Mesendoderm (in vitro differentiated cells): ENCODE measurements around the gene ARFGAP3.

Source experiments
- DNase-seq: peaks from one replicate; pipeline ENCODE4 v3.0.0; 2013
- H2AK5ac ChIP-seq: 2 replicates; pipeline ENCODE4 v1.6.1; 2013; ENCODE audit warnings: low read length, inconsistent platforms
- H2BK120ac ChIP-seq: 2 replicates; pipeline ENCODE4 v1.6.1; 2013; ENCODE audit warnings: low read depth, mild to moderate bottlenecking, low read length, moderate library complexity, mixed read lengths
- H2BK15ac ChIP-seq: replicated peaks from 2 replicates; pipeline ENCODE4 v1.6.1; 2013; ENCODE audit warnings: low read depth, mild to moderate bottlenecking, moderate library complexity
- H2BK5ac ChIP-seq: 2 replicates; pipeline ENCODE4 v1.6.1; 2013; ENCODE audit warnings: low read length, inconsistent platforms
- H3K18ac ChIP-seq: 2 replicates; pipeline ENCODE4 v1.6.1; 2013; ENCODE audit warnings: mild to moderate bottlenecking, low read length, mixed read lengths
- H3K23ac ChIP-seq: one replicate; pipeline ENCODE4 v1.6.1; 2013; ENCODE audit warnings: low read length
- H3K27ac ChIP-seq: 2 replicates; pipeline ENCODE4 v1.5.1; 2013; ENCODE audit warnings: low read depth, mild to moderate bottlenecking, inconsistent platforms, low read length, moderate library complexity
- H3K27me3 ChIP-seq: 2 replicates; pipeline ENCODE4 v1.6.1; 2013; ENCODE audit warnings: low read length, control low read depth, mild to moderate bottlenecking, inconsistent platforms; ENCODE audit not compliant: insufficient read depth, poor library complexity
- H3K36me3 ChIP-seq: 2 replicates; pipeline ENCODE4 v1.6.1; 2013; ENCODE audit warnings: low read length, inconsistent platforms; ENCODE audit not compliant: control insufficient read depth, insufficient read depth
- H3K4ac ChIP-seq: one replicate; pipeline ENCODE4 v1.6.1; 2013; ENCODE audit warnings: low read depth, mild to moderate bottlenecking, low read length, moderate library complexity
- H3K4me1 ChIP-seq: 2 replicates; pipeline ENCODE4 v1.6.1; 2013; ENCODE audit warnings: low read depth, low read length, inconsistent platforms; ENCODE audit not compliant: control insufficient read depth
- H3K4me2 ChIP-seq: 2 replicates; pipeline ENCODE4 v1.6.1; 2013; ENCODE audit warnings: low read length
- H3K4me3 ChIP-seq: 2 replicates; pipeline ENCODE4 v1.5.1; 2013; ENCODE audit warnings: mild to moderate bottlenecking, low read length
- H3K56ac ChIP-seq: one replicate; pipeline ENCODE4 v1.6.1; 2013; ENCODE audit warnings: low read length
- H3K79me1 ChIP-seq: 2 replicates; pipeline ENCODE4 v1.6.1; 2013; ENCODE audit warnings: low read length, inconsistent platforms
- H3K79me2 ChIP-seq: 2 replicates; pipeline ENCODE4 v1.6.1; 2013; ENCODE audit warnings: mild to moderate bottlenecking, low read length; ENCODE audit not compliant: control insufficient read depth, insufficient read depth
- H3K9ac ChIP-seq: 2 replicates; pipeline ENCODE4 v1.6.1; 2013; ENCODE audit warnings: low read length, inconsistent platforms
- H4K5ac ChIP-seq: one replicate; pipeline ENCODE4 v1.6.1; 2013; ENCODE audit warnings: low read length
- H4K8ac ChIP-seq: one replicate; pipeline ENCODE4 v1.6.1; 2013; ENCODE audit warnings: low read depth, mild to moderate bottlenecking, control low read depth, low read length, moderate library complexity
- WGBS: extraction: QIAGEN DNeasy Blood & Tissue Kit; methylation state at CpG from one replicate; pipeline ENCODE4 v1.1.7; 2013; ENCODE audit warnings: low lambda C conversion rate, missing lambda C conversion rate; ENCODE audit not compliant: insufficient coverage; ENCODE audit errors: extremely low coverage; 5-methylcytosine and 5-hydroxymethylcytosine counted together

The ARFGAP3 gene

DNA sequence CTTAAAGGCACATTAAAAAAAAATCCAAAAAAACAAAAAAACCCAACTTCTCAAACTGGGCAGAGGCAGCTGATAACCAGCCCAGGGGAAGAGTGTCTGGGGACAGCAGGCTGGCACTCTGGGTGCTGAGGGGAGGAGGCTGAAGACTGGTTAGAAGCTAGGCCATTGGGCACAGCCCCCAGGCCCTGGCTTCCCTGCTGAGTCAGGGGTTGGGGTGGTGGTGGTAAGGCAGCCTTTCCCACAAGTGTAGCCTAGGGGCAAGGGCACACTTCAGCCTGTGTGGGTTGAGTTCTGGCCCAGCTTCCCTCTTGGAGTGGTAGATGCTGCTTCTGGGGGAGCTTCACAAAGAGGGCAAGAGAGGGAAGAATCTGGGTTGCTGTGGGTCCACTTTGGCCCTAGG lies 16.3 kb upstream of the ARFGAP3 start:
- Histone ChIP-seq H3K4me2 (no peak overlapping the region), H3K18ac (no peak overlapping the region), H2BK120ac (no peak overlapping the region), H3K4ac (no peak overlapping the region), H3K36me3 (peaks cover 7% of the 10 kb centered on the region), H2BK5ac (no peak overlapping the region), H3K23ac (no peak overlapping the region), H3K27ac (no peak overlapping the region), H2BK15ac (no peak overlapping the region), H3K56ac (no peak overlapping the region), H3K27me3 (no peaks in the 10 kb centered on the region), H4K5ac (no peak overlapping the region), H3K4me3 (no peak overlapping the region), H4K8ac (no peak overlapping the region), H2AK5ac (no peak overlapping the region), H3K4me1 (no peaks in the 10 kb centered on the region), H3K9ac (no peak overlapping the region), H3K79me2 (no peaks in the 10 kb centered on the region), H3K79me1 (no peaks in the 10 kb centered on the region)
- no peak for DNase-seq

GRCh38 chr22:42872821-42873220 lies 15.7 kb upstream of the ARFGAP3 start:
- no peak overlapping the region for H3K4me3 ChIP-seq
- no peaks in the 10 kb centered on the region for H3K27me3 ChIP-seq
- no peak overlapping the region for H4K8ac ChIP-seq
- no peaks in the 10 kb centered on the region for H3K79me2 ChIP-seq
- H3K27ac ChIP-seq = no peak overlapping the region
- H3K4ac ChIP-seq = no peak overlapping the region
- H2BK120ac ChIP-seq = no peak overlapping the region
- H3K23ac ChIP-seq = no peak overlapping the region
- no peak overlapping the region for H2BK15ac ChIP-seq
- no peak overlapping the region for H3K56ac ChIP-seq
- WGBS = no CpG with 5 or more reads among the region's 9 CpGs
- H3K36me3 ChIP-seq = peaks cover 7% of the 10 kb centered on the region
- H3K18ac ChIP-seq = no peak overlapping the region
- no peak overlapping the region for H2BK5ac ChIP-seq
- no peak overlapping the region for H3K4me2 ChIP-seq
- H3K79me1 ChIP-seq = no peaks in the 10 kb centered on the region
- no peak for DNase-seq
- H2AK5ac ChIP-seq = no peak overlapping the region
- H3K4me1 ChIP-seq = no peaks in the 10 kb centered on the region
- H3K9ac ChIP-seq = no peak overlapping the region
- no peak overlapping the region for H4K5ac ChIP-seq

DNA sequence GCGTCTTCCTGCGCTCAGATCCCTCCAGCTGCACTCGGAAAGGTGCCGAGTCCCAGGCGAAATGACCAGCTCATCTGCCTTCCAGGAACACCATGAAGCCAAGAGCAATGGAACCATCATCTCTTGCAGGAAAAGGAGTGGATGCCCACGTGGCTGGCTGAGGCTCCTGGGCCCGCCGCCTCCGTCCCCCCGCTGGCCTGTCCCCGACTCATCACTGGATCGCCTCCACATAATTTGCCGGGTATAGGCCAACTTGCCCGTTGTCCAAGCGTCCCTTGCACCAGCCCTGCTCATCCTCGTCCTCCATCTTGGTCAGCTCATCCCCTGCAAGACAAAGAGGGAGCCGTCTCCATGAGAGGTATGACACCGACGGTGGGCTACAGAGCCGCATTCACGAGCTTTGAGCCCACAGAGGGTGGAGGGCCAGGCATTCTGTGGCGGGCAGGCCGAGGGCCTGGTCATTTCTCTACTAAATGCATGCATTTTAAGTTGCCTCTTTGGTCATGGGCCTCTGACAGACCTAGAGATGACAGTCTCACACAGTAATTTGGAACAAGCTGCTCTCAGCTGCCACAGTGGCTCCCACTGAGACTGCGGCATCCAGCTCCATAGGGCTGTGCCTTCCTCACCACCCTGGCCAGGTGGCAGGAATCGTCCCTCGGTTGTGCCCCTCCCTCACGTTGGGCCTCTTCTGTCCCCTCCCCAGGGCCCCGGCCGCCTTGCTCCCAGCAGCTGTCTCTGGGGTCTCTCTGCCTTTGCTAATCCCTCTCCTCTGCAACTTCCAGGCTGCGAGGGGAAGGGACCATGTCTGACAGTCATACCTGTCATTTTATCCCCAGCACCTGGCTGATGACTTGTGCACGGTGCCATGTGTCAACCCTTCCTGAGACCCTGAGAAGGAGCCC lies 14.3 kb upstream of the ARFGAP3 start:
- Histone ChIP-seq H3K4ac (no peak overlapping the region), H3K79me1 (no peaks in the 10 kb centered on the region), H3K27me3 (no peaks in the 10 kb centered on the region), H3K4me3 (no peak overlapping the region), H3K56ac (no peak overlapping the region), H2BK15ac (no peak overlapping the region), H3K4me1 (no peaks in the 10 kb centered on the region), H3K18ac (no peak overlapping the region), H3K23ac (no peak overlapping the region), H3K9ac (no peak overlapping the region), H2BK120ac (no peak overlapping the region), H3K4me2 (no peak overlapping the region), H3K36me3 (peaks cover 4% of the 10 kb centered on the region), H2BK5ac (no peak overlapping the region), H3K79me2 (no peaks in the 10 kb centered on the region), H3K27ac (no peak overlapping the region), H2AK5ac (no peak overlapping the region), H4K5ac (no peak overlapping the region), H4K8ac (no peak overlapping the region)
- DNase-seq = no peak
- WGBS = no CpG with 5 or more reads among the region's 31 CpGs

- H3K27me3 ChIP-seq = no peaks in the 10 kb centered on the region
- no peak overlapping the region for H2AK5ac ChIP-seq
- no peak overlapping the region for H4K5ac ChIP-seq
- no peak overlapping the region for H3K9ac ChIP-seq
- H3K79me2 ChIP-seq = no peaks in the 10 kb centered on the region
- H3K4me1 ChIP-seq = no peaks in the 10 kb centered on the region
- H3K18ac ChIP-seq = no peak overlapping the region
- H4K8ac ChIP-seq = no peak overlapping the region
- H3K36me3 ChIP-seq = peaks cover 4% of the 10 kb centered on the region
- no CpG with 5 or more reads among the region's 33 CpGs for WGBS
- no peak overlapping the region for H2BK5ac ChIP-seq
- H3K79me1 ChIP-seq = no peaks in the 10 kb centered on the region
- no peak overlapping the region for H3K27ac ChIP-seq
- DNase-seq = no peak
- no peak overlapping the region for H3K23ac ChIP-seq
- no peak overlapping the region for H3K4me2 ChIP-seq
- H3K56ac ChIP-seq = no peak overlapping the region
- no peak overlapping the region for H3K4me3 ChIP-seq
- no peak overlapping the region for H2BK120ac ChIP-seq
- H2BK15ac ChIP-seq = no peak overlapping the region
- H3K4ac ChIP-seq = no peak overlapping the region
Observed at GRCh38 chr22:42869888-42870480, 12.9 kb upstream of the ARFGAP3 start.

DNA sequence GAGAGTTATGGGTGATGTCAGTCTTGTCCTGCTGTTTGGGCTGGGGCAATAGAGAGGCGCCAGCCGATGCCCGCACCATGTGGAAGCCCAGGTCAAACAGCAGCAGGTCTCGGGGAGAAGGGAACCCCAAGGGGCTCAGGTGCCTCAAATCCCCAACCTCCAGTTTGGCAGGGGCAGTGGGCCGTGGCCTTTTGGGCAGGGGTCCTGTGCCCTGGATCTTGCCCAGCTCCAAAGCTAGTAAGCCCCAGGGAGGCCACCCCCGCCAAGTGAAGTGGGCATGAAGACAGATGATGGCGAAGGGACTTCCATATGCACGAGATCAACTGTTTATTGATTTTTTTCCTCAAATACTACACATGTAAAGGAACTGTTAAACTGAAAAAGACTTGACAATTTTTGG lies 12.4 kb upstream of the ARFGAP3 start:
- H3K27me3 ChIP-seq = no peaks in the 10 kb centered on the region
- H3K4me2 ChIP-seq = no peak overlapping the region
- H4K5ac ChIP-seq = no peak overlapping the region
- H3K36me3 ChIP-seq = peaks cover 4% of the 10 kb centered on the region
- no peak overlapping the region for H3K23ac ChIP-seq
- no peaks in the 10 kb centered on the region for H3K79me1 ChIP-seq
- no peak overlapping the region for H2BK5ac ChIP-seq
- no peak for DNase-seq
- H2BK15ac ChIP-seq = no peak overlapping the region
- no peak overlapping the region for H3K4ac ChIP-seq
- no peak overlapping the region for H4K8ac ChIP-seq
- H2AK5ac ChIP-seq = no peak overlapping the region
- H3K4me3 ChIP-seq = no peak overlapping the region
- no peak overlapping the region for H3K56ac ChIP-seq
- H3K27ac ChIP-seq = no peak overlapping the region
- no CpG with 5 or more reads among the region's 8 CpGs for WGBS
- no peaks in the 10 kb centered on the region for H3K4me1 ChIP-seq
- no peak overlapping the region for H3K9ac ChIP-seq
- no peaks in the 10 kb centered on the region for H3K79me2 ChIP-seq
- no peak overlapping the region for H3K18ac ChIP-seq
- no peak overlapping the region for H2BK120ac ChIP-seq
